ENCODE data around the gene KIRREL3. TPM values are rescaled to one million over a fixed set of nuclear protein-coding genes. Genes with fewer than 3 reads are reported as not detected.

The KIRREL3 gene
- total and polyA plus RNA-seq, 2 of the 8 experiments (the other 6 are each of a cell fraction or from before 2014, with no cell fraction given) = 0.29 to 0.32 TPM

DNA sequence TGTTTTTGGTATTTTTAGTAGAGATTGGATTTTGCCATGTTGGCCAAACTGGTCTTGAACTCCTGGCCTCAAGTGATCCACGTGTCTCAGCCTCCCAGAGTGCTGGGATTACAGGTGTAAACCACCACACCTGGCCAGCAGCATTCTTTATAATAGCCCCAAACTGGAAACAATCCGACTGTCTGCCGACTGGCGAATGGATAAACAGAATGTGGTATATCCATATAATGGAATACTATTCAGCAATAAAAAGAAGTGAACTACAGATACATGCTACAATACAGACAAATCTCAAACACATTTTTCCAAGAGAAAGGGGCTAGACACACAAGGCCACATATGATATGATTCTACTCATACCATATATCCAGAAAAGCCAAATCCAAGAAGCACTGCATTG is 493.8 kb downstream of the KIRREL3 start:
- Histone ChIP-seq H3K27ac (ENCODE audit: low read depth, low read length) (no peak overlapping the region), H4K20me1 (replicated peaks in 1 of 2; ENCODE audit: control insufficient read depth in 1 of 2, insufficient read depth in 2 of 2, low read length in 2 of 2) (no peaks in the 10 kb centered on the region), H3K36me3 (ENCODE audit: control insufficient read depth in 2 of 4, insufficient read depth in 4 of 4, low read length in 3 of 4) (no peaks in the 10 kb centered on the region), H3K4me2 (ENCODE audit: insufficient read depth in 1 of 2, low read depth in 2 of 2, low read length in 2 of 2) (no peak overlapping the region), H3K9me3 (ENCODE audit: insufficient read depth in 2 of 2, low read depth in 1 of 2, low read length in 1 of 2) (peaks cover 2 to 5% of the 10 kb centered on the region in 2 experiments; a peak in 1 of 4 replicates), H4K5ac (ENCODE audit: insufficient read length, low read depth, low read length) (no peak overlapping the region), H3K4ac (replicated peaks; ENCODE audit: insufficient read length, low read depth, low read length) (no peak overlapping the region), H2BK15ac (ENCODE audit: low read length) (no peak overlapping the region), H2BK120ac (replicated peaks; ENCODE audit: low read depth, low read length) (no peak overlapping the region), H3K18ac (ENCODE audit: extremely low read depth, low read length) (no peak overlapping the region), H2AFZ (ENCODE audit: low read length) (no peak overlapping the region), H3K79me1 (ENCODE audit: low read depth, low read length) (no peaks in the 10 kb centered on the region), H2BK5ac (ENCODE audit: low read depth, low read length) (no peak overlapping the region), H3K56ac (replicated peaks; ENCODE audit: insufficient read length, low read depth, low read length) (no peak overlapping the region), H2AK5ac (ENCODE audit: low read depth, low read length) (no peak overlapping the region), H3K14ac (ENCODE audit: insufficient read length) (no peak overlapping the region), H3K23ac (ENCODE audit: insufficient read length) (no peak overlapping the region), H3K4me1 (replicated peaks in 1 of 4; ENCODE audit: control insufficient read depth in 3 of 4, insufficient read depth in 4 of 4, low read length in 3 of 4) (peaks cover 0 to 13% (median 4%) of the 10 kb centered on the region in 4 experiments; a peak in 6 of 7 replicates), H3K27me3 (replicated peaks in 1 of 4; ENCODE audit: control insufficient read depth in 3 of 4, extremely low read depth in 1 of 4, insufficient read depth in 3 of 4, low read length in 3 of 4) (no peaks in the 10 kb centered on the region), H3K79me2 (ENCODE audit: control insufficient read depth in 1 of 2, insufficient read depth in 2 of 2, low read length in 2 of 2) (no peaks in the 10 kb centered on the region), H4K91ac (replicated peaks; ENCODE audit: insufficient read length, low read length) (no peak overlapping the region), H3K4me3 (ENCODE audit: extremely low read depth in 1 of 4, insufficient read depth in 2 of 4, low read depth in 3 of 4, low read length in 4 of 4) (no peak overlapping the region), H3K23me2 (ENCODE audit: low read depth, low read length) (no peaks in the 10 kb centered on the region), H3K9ac (replicated peaks in 1 of 4; ENCODE audit: extremely low read depth in 1 of 4, low read depth in 3 of 4, low read length in 3 of 4) (no peak overlapping the region), H2BK12ac (ENCODE audit: low read depth, low read length) (no peak overlapping the region), H4K8ac (ENCODE audit: extremely low read depth, insufficient read depth, low read length) (no peak overlapping the region), H2BK20ac (ENCODE audit: low read length) (no peak overlapping the region)
- CTCF ChIA-PET (ENCODE audit: partially characterized antibody) = no interaction called here
- TF ChIP-seq TAF7 (optimal IDR thresholded peaks at IDR 0.05; ENCODE audit: borderline replicate concordance, low read depth, low read length) (no peak), JUN (IDR thresholded peaks at IDR 0.05; ENCODE audit: low read depth, low read length) (no peak), GABPA (IDR thresholded peaks at IDR 0.05; ENCODE audit: borderline replicate concordance, insufficient read depth, low read length) (no peak), HDAC2 (IDR thresholded peaks at IDR 0.05; ENCODE audit: borderline replicate concordance in 1 of 2, low read depth in 2 of 2, low read length in 2 of 2) (no peak), POU5F1 (IDR thresholded peaks at IDR 0.05; ENCODE audit: low read depth, low read length) (no peak), CEBPB (IDR thresholded peaks at IDR 0.05; ENCODE audit: low read depth, low read length) (no peak), EGR1 (IDR thresholded peaks at IDR 0.05; ENCODE audit: borderline replicate concordance, low read depth, low read length) (no peak), CTBP2 (IDR thresholded peaks at IDR 0.05; ENCODE audit: borderline replicate concordance, insufficient read depth, insufficient read length, low read length) (no peak), SRF (IDR thresholded peaks at IDR 0.05; ENCODE audit: low read depth, low read length) (no peak)
- TF ChIP-seq, protein P1, sequence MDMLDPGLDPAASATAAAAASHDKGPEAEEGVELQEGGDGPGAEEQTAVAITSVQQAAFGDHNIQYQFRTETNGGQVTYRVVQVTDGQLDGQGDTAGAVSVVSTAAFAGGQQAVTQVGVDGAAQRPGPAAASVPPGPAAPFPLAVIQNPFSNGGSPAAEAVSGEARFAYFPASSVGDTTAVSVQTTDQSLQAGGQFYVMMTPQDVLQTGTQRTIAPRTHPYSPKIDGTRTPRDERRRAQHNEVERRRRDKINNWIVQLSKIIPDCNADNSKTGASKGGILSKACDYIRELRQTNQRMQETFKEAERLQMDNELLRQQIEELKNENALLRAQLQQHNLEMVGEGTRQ (IDR thresholded peaks at IDR 0.05; ENCODE audit: low read length) = no peak
- TF ChIP-seq, protein P2, sequence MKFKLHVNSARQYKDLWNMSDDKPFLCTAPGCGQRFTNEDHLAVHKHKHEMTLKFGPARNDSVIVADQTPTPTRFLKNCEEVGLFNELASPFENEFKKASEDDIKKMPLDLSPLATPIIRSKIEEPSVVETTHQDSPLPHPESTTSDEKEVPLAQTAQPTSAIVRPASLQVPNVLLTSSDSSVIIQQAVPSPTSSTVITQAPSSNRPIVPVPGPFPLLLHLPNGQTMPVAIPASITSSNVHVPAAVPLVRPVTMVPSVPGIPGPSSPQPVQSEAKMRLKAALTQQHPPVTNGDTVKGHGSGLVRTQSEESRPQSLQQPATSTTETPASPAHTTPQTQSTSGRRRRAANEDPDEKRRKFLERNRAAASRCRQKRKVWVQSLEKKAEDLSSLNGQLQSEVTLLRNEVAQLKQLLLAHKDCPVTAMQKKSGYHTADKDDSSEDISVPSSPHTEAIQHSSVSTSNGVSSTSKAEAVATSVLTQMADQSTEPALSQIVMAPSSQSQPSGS (IDR thresholded peaks at IDR 0.05; ENCODE audit: low read length) = no peak
- DNase-seq (ENCODE audit: low read depth in 1 of 2, low spot score in 2 of 2) = no peak
- WGBS, 2 experiments (ENCODE audit: extremely low coverage in 1 of 2, insufficient coverage in 1 of 2, insufficient read length in 1 of 2, insufficient replicate concordance in 2 of 2, low coverage in 1 of 2, low lambda C conversion rate in 2 of 2, missing lambda C conversion rate in 1 of 2) = 91% methylated on average over 4 of the region's 4 CpGs; no CpG with 5 or more reads in 1 of the 2 experiments
- POLR2A ChIA-PET (ENCODE audit: partially characterized antibody) = no interaction called here
- no peak for FAIRE-seq

All from H1 (cell line).